GM10847 (cell line): ENCODE measurements around the gene APOB.

ENCODE experiments used
- POLR2A ChIP-seq: IDR thresholded peaks from 2 replicates; pipeline ENCODE4 v1.6.1; 2011; ENCODE audit not compliant: insufficient read length; ENCODE audit errors: extremely low read depth

Gene APOB

GRCh38 chr2:21020031-21020667 lies 23.7 kb downstream of the APOB start:
- no peak for TF ChIP-seq POLR2A

- no peak for TF ChIP-seq POLR2A
Measured at GRCh38 chr2:21019678-21020021, 24.2 kb downstream of the APOB start.

GRCh38 chr2:21019000-21019677 lies 24.7 kb downstream of the APOB start:
- no peak for TF ChIP-seq POLR2A

GRCh38 chr2:21018290-21018689 lies 25.6 kb downstream of the APOB start:
- no peak for TF ChIP-seq POLR2A

- no peak for TF ChIP-seq POLR2A
Measured at GRCh38 chr2:21017748-21018276, 26.1 kb downstream of the APOB start.

- no peak for TF ChIP-seq POLR2A
Measured at GRCh38 chr2:21015281-21015645, 28.6 kb downstream of the APOB start.

- TF ChIP-seq POLR2A, result no peak
Measured at GRCh38 chr2:21014364-21015280, 29.3 kb downstream of the APOB start.

GRCh38 chr2:21013043-21013816 lies 30.6 kb downstream of the APOB start:
- TF ChIP-seq POLR2A, result no peak

- TF ChIP-seq POLR2A, result no peak
Measured at GRCh38 chr2:21012557-21012937, 31.3 kb downstream of the APOB start.

- TF ChIP-seq POLR2A, result no peak
Measured at GRCh38 chr2:21011876-21012556, 31.9 kb downstream of the APOB start.

GRCh38 chr2:21011453-21011852 lies 32.4 kb downstream of the APOB start:
- TF ChIP-seq POLR2A, result no peak

GRCh38 chr2:21010813-21011439 lies 32.9 kb downstream of the APOB start:
- no peak for TF ChIP-seq POLR2A

GRCh38 chr2:21009662-21010225 lies 34.1 kb downstream of the APOB start:
- no peak for TF ChIP-seq POLR2A
